ENCODE measurements around the gene SORCS1. TPM values are rescaled to one million over a fixed set of nuclear protein-coding genes. Genes with fewer than 3 reads are reported as not detected.

SORCS1 gene
- total RNA-seq, 1 experiment from 2014 or later: not detected

GRCh38 chr10:106557951-106558733 lies 606.4 kb downstream of the SORCS1 start:
- Histone ChIP-seq H3K4me1 (replicated peaks; ENCODE audit: insufficient read depth) (no peaks in the 10 kb centered on the region), H3K27ac (no peak overlapping the region), H3K79me2 (ENCODE audit: low read depth) (no peaks in the 10 kb centered on the region), H2AFZ (no peak overlapping the region), H3K9me3 (ENCODE audit: insufficient read depth, low read depth) (no peaks in the 10 kb centered on the region), H3K9me2 (ENCODE audit: insufficient read depth) (no peaks in the 10 kb centered on the region), H3K4me2 (no peak overlapping the region), H3K27me3 (ENCODE audit: insufficient read depth, low read depth) (no peaks in the 10 kb centered on the region), H4K20me1 (ENCODE audit: insufficient read depth) (no peaks in the 10 kb centered on the region), H3K4me3 (no peak overlapping the region), H3K36me3 (ENCODE audit: low read depth) (no peaks in the 10 kb centered on the region), H3F3A (ENCODE audit: insufficient read depth, low read depth) (no peaks in the 10 kb centered on the region)
- ChIA-PET POLR2A (ENCODE audit: unreplicated experiment) (interaction anchor here (0.7 kb wide), 1 partner anchor 22 kb away, joined by 5 read pairs; no protein-coding TSS in a partner anchor), CTCF (no interaction called here)
- no peak for DNase-seq
- BruUV-seq (replicated peaks): no TSS peak
- intact Hi-C loops (cut with micrococcal nuclease; ENCODE audit: unreplicated experiment): no loop called here
- no peak for TF ChIP-seq CTCF (conservative IDR thresholded peaks at IDR 0.05)
- no peak for TF ChIP-seq EZH2 (IDR thresholded peaks at IDR 0.05; ENCODE audit: low read depth)

DNA sequence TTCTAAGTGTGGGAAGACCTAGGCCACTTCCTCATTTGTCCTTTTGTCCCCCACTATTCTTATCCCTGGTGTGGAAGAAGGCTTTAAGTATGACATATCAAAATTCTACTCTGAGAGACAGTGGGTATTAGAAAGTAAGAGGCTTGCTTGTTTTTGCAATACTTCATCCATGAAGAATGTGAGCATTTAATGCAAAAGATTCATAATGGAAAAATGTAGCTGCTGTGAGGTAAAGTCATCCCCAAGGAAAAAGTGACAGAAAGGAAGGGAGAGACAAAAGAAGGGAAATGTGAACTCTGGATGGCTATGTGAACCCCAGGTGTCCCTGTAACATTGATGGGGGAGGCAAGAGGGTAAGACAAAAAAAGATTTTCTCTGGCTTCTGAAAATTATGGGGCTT lies 607.5 kb downstream of the SORCS1 start:
- POLR2A ChIA-PET (ENCODE audit: unreplicated experiment): no interaction called here
- no peaks in the 10 kb centered on the region for H3K27me3 ChIP-seq (ENCODE audit: insufficient read depth, low read depth)
- no peaks in the 10 kb centered on the region for H3K9me3 ChIP-seq (ENCODE audit: insufficient read depth, low read depth)
- H2AFZ ChIP-seq: no peak overlapping the region
- no peaks in the 10 kb centered on the region for H3K4me1 ChIP-seq (replicated peaks; ENCODE audit: insufficient read depth)
- H3K79me2 ChIP-seq (ENCODE audit: low read depth): no peaks in the 10 kb centered on the region
- H3K9me2 ChIP-seq (ENCODE audit: insufficient read depth): no peaks in the 10 kb centered on the region
- intact Hi-C loops (cut with micrococcal nuclease; ENCODE audit: unreplicated experiment): no loop called here
- no peaks in the 10 kb centered on the region for H3K36me3 ChIP-seq (ENCODE audit: low read depth)
- CTCF ChIA-PET: no interaction called here
- H3K27ac ChIP-seq: no peak overlapping the region
- H3F3A ChIP-seq (ENCODE audit: insufficient read depth, low read depth): no peaks in the 10 kb centered on the region
- no peak overlapping the region for H3K4me3 ChIP-seq
- H3K4me2 ChIP-seq: no peak overlapping the region
- DNase-seq: no peak
- no TSS peak for BruUV-seq (replicated peaks)
- TF ChIP-seq EZH2 (IDR thresholded peaks at IDR 0.05; ENCODE audit: low read depth) (no peak), CTCF (conservative IDR thresholded peaks at IDR 0.05) (no peak)
- H4K20me1 ChIP-seq (ENCODE audit: insufficient read depth): no peaks in the 10 kb centered on the region

DNA sequence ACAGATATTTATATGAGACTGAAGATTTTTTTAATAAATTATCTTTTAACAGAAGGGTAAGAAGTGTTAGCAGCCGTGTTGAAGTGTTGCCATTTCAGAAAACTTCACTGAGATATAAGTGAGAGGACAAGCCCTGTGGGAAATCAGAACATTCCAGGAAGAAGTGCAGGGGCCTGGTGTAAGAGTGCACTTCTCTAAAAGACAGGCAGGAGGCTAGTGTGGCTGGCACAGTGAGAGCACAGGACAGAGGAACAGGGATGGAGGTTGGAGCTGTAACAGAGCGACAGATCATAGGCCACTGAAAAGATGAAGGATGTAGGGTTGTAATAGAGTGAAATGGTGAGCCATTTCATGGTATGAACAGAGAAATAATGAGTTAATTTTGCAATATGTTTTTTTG lies 608.9 kb downstream of the SORCS1 start:
- H3K36me3 ChIP-seq (ENCODE audit: low read depth): no peaks in the 10 kb centered on the region
- no peaks in the 10 kb centered on the region for H3K79me2 ChIP-seq (ENCODE audit: low read depth)
- H3K9me3 ChIP-seq (ENCODE audit: insufficient read depth, low read depth): no peaks in the 10 kb centered on the region
- H4K20me1 ChIP-seq (ENCODE audit: insufficient read depth): no peaks in the 10 kb centered on the region
- POLR2A ChIA-PET (ENCODE audit: unreplicated experiment): no interaction called here
- no peaks in the 10 kb centered on the region for H3K27me3 ChIP-seq (ENCODE audit: insufficient read depth, low read depth)
- BruUV-seq (replicated peaks): no TSS peak
- H3K9me2 ChIP-seq (ENCODE audit: insufficient read depth): no peaks in the 10 kb centered on the region
- intact Hi-C loops (cut with micrococcal nuclease; ENCODE audit: unreplicated experiment): no loop called here
- no peak for DNase-seq
- H3K4me3 ChIP-seq: no peak overlapping the region
- H3F3A ChIP-seq (ENCODE audit: insufficient read depth, low read depth): no peaks in the 10 kb centered on the region
- H3K4me2 ChIP-seq: no peak overlapping the region
- H3K4me1 ChIP-seq (replicated peaks; ENCODE audit: insufficient read depth): no peaks in the 10 kb centered on the region
- H2AFZ ChIP-seq: no peak overlapping the region
- H3K27ac ChIP-seq: no peak overlapping the region
- TF ChIP-seq EZH2 (IDR thresholded peaks at IDR 0.05; ENCODE audit: low read depth) (no peak), CTCF (conservative IDR thresholded peaks at IDR 0.05) (no peak)
- CTCF ChIA-PET: no interaction called here

All from PC-9 (cell line).